ENCODE data around the gene CIB4.
A peak's percentile ranks its signal among the peaks of the same experiment; 100 is the strongest.

Gene CIB4

DNA sequence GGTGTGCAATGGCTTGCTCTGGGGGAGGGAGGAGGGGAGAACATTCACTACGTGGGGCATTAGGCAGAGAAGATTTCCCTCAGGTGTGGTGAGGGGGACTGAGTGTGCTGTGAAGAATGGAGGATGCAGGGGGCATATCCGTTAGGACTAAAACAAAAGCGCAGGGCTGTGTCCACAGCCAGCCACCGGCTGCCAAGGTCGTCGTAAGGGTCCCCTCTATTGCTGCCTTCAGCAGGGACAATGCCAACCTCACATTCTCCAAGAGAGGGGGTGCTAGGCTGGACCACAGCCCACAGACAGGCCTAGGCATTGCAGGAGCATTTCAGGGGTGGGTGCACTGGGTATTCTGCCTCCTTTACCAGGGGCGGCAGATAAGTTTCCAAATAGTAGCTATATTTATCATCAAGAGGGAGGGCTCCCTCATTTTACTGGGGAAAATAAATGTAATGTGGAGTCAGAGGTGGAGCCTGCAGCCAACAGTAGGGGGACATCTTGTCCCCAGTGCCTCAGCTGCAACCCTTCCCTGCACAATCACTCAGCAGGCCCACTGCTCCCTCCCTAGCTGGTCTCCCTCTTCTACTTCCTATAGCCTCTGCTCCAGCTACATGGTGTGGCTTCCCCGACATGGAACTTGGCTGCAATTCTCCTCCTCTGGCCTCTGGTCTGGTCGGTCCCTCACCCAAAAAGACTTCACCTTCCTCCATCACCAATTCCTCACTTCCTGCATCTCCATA is 88.4 kb downstream of the CIB4 start:
- TF ChIP-seq, protein P1, sequence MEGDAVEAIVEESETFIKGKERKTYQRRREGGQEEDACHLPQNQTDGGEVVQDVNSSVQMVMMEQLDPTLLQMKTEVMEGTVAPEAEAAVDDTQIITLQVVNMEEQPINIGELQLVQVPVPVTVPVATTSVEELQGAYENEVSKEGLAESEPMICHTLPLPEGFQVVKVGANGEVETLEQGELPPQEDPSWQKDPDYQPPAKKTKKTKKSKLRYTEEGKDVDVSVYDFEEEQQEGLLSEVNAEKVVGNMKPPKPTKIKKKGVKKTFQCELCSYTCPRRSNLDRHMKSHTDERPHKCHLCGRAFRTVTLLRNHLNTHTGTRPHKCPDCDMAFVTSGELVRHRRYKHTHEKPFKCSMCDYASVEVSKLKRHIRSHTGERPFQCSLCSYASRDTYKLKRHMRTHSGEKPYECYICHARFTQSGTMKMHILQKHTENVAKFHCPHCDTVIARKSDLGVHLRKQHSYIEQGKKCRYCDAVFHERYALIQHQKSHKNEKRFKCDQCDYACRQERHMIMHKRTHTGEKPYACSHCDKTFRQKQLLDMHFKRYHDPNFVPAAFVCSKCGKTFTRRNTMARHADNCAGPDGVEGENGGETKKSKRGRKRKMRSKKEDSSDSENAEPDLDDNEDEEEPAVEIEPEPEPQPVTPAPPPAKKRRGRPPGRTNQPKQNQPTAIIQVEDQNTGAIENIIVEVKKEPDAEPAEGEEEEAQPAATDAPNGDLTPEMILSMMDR (IDR thresholded peaks at IDR 0.05; ENCODE audit: unreplicated experiment in 3 of 3) = no peak
- Mint-ChIP-seq H3K27me3 (ENCODE audit: low read depth) (peaks cover 32% of the 10 kb centered on the region), H3K4me1 (no peaks in the 10 kb centered on the region), H3K4me3 (no peak overlapping the region), H3K27ac (peak overlapping the region in 1 of 3 experiments; percentile 25), H3K9me3 (no peaks in the 10 kb centered on the region), H3K36me3 (ENCODE audit: low read depth) (no peaks in the 10 kb centered on the region)

DNA sequence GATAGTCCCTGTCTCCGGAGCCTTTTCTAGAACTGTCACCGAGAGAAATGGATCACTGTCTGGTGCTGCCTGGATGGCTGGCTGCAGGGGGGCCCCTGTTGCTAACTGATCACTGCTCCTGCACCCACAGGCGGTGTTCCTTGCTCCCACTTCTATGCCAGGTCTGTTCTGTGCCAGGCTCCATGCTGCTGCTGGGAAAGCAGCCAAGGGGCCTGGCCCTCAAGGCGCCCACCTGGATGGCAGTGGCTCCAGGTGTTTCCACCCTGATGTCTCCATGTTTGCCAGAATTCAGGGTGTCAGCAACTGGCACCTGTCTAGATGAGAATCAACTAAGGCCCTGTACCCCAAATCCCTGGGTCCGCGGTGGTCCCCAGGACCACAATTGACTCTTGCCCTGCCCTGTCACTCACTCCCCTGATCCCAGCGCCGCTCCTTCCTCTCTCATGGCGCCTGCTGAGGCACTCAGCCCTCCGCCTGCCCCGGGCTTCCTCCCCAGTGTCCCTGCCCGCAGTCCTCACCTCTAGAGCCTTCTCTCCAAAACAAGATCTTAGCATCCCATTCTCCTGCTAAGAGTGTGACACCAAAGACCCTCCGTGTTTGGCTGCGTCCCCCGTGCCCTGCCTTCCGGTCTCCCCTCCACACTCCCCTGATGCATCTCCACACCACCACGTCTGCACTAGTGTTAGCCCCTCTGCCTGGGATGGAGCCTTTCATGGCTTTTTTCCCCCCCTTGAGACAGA is 90.7 kb downstream of the CIB4 start:
- no peak overlapping the region for H3K27ac Mint-ChIP-seq
- no peak overlapping the region for H3K4me3 Mint-ChIP-seq
- no peaks in the 10 kb centered on the region for H3K36me3 Mint-ChIP-seq (ENCODE audit: low read depth)
- TF ChIP-seq, protein P1 (IDR thresholded peaks at IDR 0.05; ENCODE audit: unreplicated experiment in 3 of 3) = no peak
- H3K9me3 Mint-ChIP-seq = no peaks in the 10 kb centered on the region
- H3K27me3 Mint-ChIP-seq (ENCODE audit: low read depth) = peaks cover 21% of the 10 kb centered on the region
- no peaks in the 10 kb centered on the region for H3K4me1 Mint-ChIP-seq

DNA sequence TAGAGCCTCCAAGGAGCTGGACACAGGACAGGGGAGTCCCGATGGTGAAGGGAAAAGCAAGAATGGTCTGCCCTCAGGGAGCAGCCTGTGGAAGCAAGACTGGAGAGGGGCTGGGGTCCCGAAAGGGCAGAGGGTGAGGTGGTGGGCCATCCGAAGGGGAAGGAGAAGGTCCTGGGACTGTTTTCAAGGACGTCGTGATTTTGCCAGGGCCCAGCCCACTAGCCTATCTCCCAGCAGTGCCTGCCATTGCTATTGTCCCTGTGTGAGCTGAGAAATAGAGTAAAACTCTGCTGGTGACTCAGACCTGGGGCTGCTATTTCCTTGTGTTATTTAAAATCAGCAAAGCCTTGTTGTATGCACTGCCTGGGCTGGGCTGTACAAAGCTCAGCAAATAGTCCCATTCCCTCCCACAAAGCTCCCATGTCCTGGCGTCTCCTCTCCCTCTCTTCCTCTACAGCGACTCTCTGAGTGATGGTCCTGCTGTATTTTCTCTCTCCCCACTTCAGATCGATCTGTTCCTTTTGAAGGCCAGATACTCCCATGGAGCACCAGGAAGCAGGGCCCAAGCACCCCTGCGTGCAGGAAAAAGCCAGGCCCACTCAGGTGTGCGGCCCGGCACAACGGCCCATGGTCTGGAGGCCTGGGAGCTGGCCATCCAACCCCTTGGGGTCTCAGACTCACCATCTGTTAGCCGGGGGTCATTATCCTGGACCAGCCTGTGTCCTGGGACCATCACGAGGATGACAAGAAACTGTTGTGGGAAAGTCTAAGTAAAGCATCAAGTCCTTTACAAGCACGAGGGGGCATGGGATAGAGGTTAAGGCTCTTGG is 98.3 kb downstream of the CIB4 start:
- no peaks in the 10 kb centered on the region for H3K36me3 Mint-ChIP-seq (ENCODE audit: low read depth)
- TF ChIP-seq, protein P1 (IDR thresholded peaks at IDR 0.05; ENCODE audit: unreplicated experiment in 3 of 3) = no peak
- H3K9me3 Mint-ChIP-seq = no peaks in the 10 kb centered on the region
- peaks cover 9% of the 10 kb centered on the region for H3K27me3 Mint-ChIP-seq (ENCODE audit: low read depth)
- peaks cover 15% of the 10 kb centered on the region for H3K4me1 Mint-ChIP-seq
- no peak overlapping the region for H3K27ac Mint-ChIP-seq
- H3K4me3 Mint-ChIP-seq = no peak overlapping the region

DNA sequence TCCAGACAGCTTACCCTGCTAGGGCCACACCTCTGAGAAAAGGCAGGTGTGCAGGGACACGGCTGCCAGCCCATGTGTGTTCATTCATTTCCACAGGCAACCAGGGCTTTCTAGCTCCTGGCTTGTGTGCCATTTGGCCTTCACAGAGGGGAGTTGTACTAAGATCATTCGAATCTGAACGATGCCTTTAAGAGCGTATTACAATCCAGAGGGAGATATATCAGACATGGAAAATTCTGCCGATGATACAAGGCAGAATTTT is 99.0 kb downstream of the CIB4 start:
- H3K4me1 Mint-ChIP-seq = peaks cover 15% of the 10 kb centered on the region
- no peaks in the 10 kb centered on the region for H3K36me3 Mint-ChIP-seq (ENCODE audit: low read depth)
- no peak overlapping the region for H3K4me3 Mint-ChIP-seq
- peaks cover 9% of the 10 kb centered on the region for H3K27me3 Mint-ChIP-seq (ENCODE audit: low read depth)
- H3K27ac Mint-ChIP-seq = no peak overlapping the region
- no peaks in the 10 kb centered on the region for H3K9me3 Mint-ChIP-seq
- TF ChIP-seq, protein P1 (IDR thresholded peaks at IDR 0.05; ENCODE audit: unreplicated experiment in 3 of 3) = no peak

DNA sequence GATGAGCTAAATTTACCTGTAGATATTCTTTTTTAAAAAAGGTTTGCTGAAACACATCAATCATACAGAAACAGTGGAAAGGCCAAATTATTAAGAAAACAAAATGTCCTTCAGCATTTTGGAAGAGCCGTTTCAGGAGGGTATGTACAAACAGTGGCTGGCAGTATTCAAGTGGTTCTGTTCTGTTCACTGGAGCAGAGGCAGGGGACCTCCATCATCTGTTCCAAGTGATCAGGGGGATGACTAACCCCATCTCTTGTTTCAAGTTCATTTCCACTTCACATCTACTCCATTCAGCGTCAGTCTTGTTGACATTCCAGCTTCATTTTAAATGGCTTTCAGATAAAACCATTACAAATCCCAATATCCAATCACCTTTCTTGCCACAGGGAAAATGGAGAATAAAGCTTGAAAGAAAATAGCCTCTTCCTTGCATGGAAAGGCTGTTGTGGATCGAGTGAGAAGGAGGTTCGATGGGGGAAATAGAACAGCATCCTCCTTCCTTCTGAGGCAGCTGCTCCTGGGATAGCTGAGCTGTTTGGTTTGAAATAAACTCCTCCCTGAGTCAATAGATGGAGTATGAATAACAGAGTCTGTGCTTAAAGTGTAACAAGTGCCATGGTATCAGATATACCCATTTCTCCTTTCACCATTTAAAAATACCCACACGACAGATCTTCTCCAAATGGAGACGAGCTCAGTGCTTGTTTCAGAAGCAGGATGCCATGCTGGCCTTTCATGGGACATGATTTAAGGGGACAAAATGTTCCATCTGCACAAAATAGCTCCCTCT is 99.6 kb downstream of the CIB4 start:
- TF ChIP-seq, protein P1 (IDR thresholded peaks at IDR 0.05; ENCODE audit: unreplicated experiment in 3 of 3) = no peak
- H3K27ac Mint-ChIP-seq = peak overlapping the region in 1 of 3 experiments; percentile 4
- H3K4me3 Mint-ChIP-seq = no peak overlapping the region
- peaks cover 9% of the 10 kb centered on the region for H3K27me3 Mint-ChIP-seq (ENCODE audit: low read depth)
- no peaks in the 10 kb centered on the region for H3K36me3 Mint-ChIP-seq (ENCODE audit: low read depth)
- no peaks in the 10 kb centered on the region for H3K9me3 Mint-ChIP-seq
- peaks cover 15% of the 10 kb centered on the region for H3K4me1 Mint-ChIP-seq
